Measurements from ENCODE around the gene SLC19A1. TPM values are rescaled to one million over a fixed set of nuclear protein-coding genes. Genes with fewer than 3 reads are reported as not detected.

Gene SLC19A1
- polyA plus RNA-seq, 3 donors = 41.7 to 62.4 (median 53.5) TPM

GRCh38 chr21:45491056-45491455 lies 51.2 kb downstream of the SLC19A1 start:
- DNase-seq (ENCODE audit: extremely low read depth in 1 of 11, low read depth in 9 of 11, low spot score in 4 of 11) = no peak

- no peak for DNase-seq (ENCODE audit: extremely low read depth in 1 of 11, low read depth in 9 of 11, low spot score in 4 of 11)
Observed at GRCh38 chr21:45490049-45490731, 52.0 kb downstream of the SLC19A1 start.

GRCh38 chr21:45489722-45489982 lies 52.6 kb downstream of the SLC19A1 start:
- no peak for DNase-seq (ENCODE audit: extremely low read depth in 1 of 11, low read depth in 9 of 11, low spot score in 4 of 11)

GRCh38 chr21:45488931-45489721 lies 53.1 kb downstream of the SLC19A1 start:
- DNase-seq (ENCODE audit: extremely low read depth in 1 of 11, low read depth in 9 of 11, low spot score in 4 of 11) = no peak

- DNase-seq (ENCODE audit: extremely low read depth in 1 of 11, low read depth in 9 of 11, low spot score in 4 of 11) = no peak
Observed at GRCh38 chr21:45487891-45488600, 54.2 kb downstream of the SLC19A1 start.

GRCh38 chr21:45487161-45487806 lies 55.0 kb downstream of the SLC19A1 start:
- DNase-seq (ENCODE audit: extremely low read depth in 1 of 11, low read depth in 9 of 11, low spot score in 4 of 11) = no peak

- no peak for DNase-seq (ENCODE audit: extremely low read depth in 1 of 11, low read depth in 9 of 11, low spot score in 4 of 11)
Observed at GRCh38 chr21:45486443-45487160, 55.6 kb downstream of the SLC19A1 start.

- DNase-seq (ENCODE audit: extremely low read depth in 1 of 11, low read depth in 9 of 11, low spot score in 4 of 11) = no peak
Observed at GRCh38 chr21:45485686-45486442, 56.4 kb downstream of the SLC19A1 start.

- no peak for DNase-seq (ENCODE audit: extremely low read depth in 1 of 11, low read depth in 9 of 11, low spot score in 4 of 11)
Observed at GRCh38 chr21:45484318-45484717, 57.9 kb downstream of the SLC19A1 start.

GRCh38 chr21:45482899-45483821 lies 59.1 kb downstream of the SLC19A1 start:
- no peak for DNase-seq (ENCODE audit: extremely low read depth in 1 of 11, low read depth in 9 of 11, low spot score in 4 of 11)

GRCh38 chr21:45481977-45482898 lies 60.0 kb downstream of the SLC19A1 start:
- DNase-seq (ENCODE audit: extremely low read depth in 1 of 11, low read depth in 9 of 11, low spot score in 4 of 11) = no peak

GRCh38 chr21:45481566-45481965 lies 60.7 kb downstream of the SLC19A1 start:
- no peak for DNase-seq (ENCODE audit: extremely low read depth in 1 of 11, low read depth in 9 of 11, low spot score in 4 of 11)

- DNase-seq (ENCODE audit: extremely low read depth in 1 of 11, low read depth in 9 of 11, low spot score in 4 of 11) = no peak
Observed at GRCh38 chr21:45480701-45481500, 61.3 kb downstream of the SLC19A1 start.

- DNase-seq (ENCODE audit: extremely low read depth in 1 of 11, low read depth in 9 of 11, low spot score in 4 of 11) = no peak
Observed at GRCh38 chr21:45479691-45480675, 62.3 kb downstream of the SLC19A1 start.

Measured in renal cortex interstitium (tissue), 11 donors.